PC-9 (cell line): ENCODE measurements around the gene LEFTY1. TPM values are rescaled to one million over a fixed set of nuclear protein-coding genes. Genes with fewer than 3 reads are reported as not detected.

Experiments used
- BruUV-seq: library from RNA; stranded (reverse); fragments of 400-500 nt; replicated peaks from 2 replicates; lab custom pipeline; 2021; lab: Mats Ljungman, UMichigan
- CTCF ChIA-PET: fragments of 300-600 bp; sonication (Branson Sonifier 250); formaldehyde crosslinking; loops from one replicate; lab custom pipeline; 2022; ENCODE audit warnings: antibody characterized with exemption; lab: Charles Lee
- POLR2A ChIA-PET: fragments of 300-600 bp; sonication (Branson Sonifier 250); formaldehyde crosslinking; loops from one replicate; lab custom pipeline; 2022; ENCODE audit warnings: antibody characterized with exemption; ENCODE audit not compliant: unreplicated experiment; lab: Charles Lee
- DNase-seq, 2 experiments: peaks; one replicate each; pipeline versions ENCODE4 v3.0.0 to v3.0.0-alpha.2; 2015 to 2022; ENCODE audit warnings: mixed read lengths in 1 of 2
- H2AFZ ChIP-seq: fragments of 200-600 bp; sonication (generic); 2 replicates; pipeline ENCODE4 v1.8.1; 2017; ENCODE audit warnings: antibody characterized with exemption
- H3F3A ChIP-seq: fragments of 200-600 bp; sonication (generic); 2 replicates; pipeline ENCODE4 v1.8.1; 2017; ENCODE audit warnings: antibody characterized with exemption, mild to moderate bottlenecking, low read depth; ENCODE audit not compliant: insufficient read depth
- H3K27ac ChIP-seq: fragments of 200-600 bp; sonication (generic); 2 replicates; pipeline ENCODE4 v1.6.1; 2016; ENCODE audit warnings: mixed run types
- H3K27me3 ChIP-seq: fragments of 200-600 bp; sonication (generic); 2 replicates; pipeline ENCODE4 v1.6.1; 2016; ENCODE audit warnings: low read depth, mixed run types; ENCODE audit not compliant: insufficient read depth
- H3K36me3 ChIP-seq: fragments of 200-600 bp; sonication (generic); 2 replicates; pipeline ENCODE4 v1.6.1; 2016; ENCODE audit warnings: low read depth, mixed run types
- H3K4me1 ChIP-seq: fragments of 200-600 bp; sonication (generic); replicated peaks from 2 replicates; pipeline ENCODE4 v1.6.1; 2016; ENCODE audit warnings: mixed run types; ENCODE audit not compliant: insufficient read depth
- H3K4me2 ChIP-seq: fragments of 200-600 bp; sonication (generic); 2 replicates; pipeline ENCODE4 v1.6.1; 2017; ENCODE audit warnings: mixed run types
- H3K4me3 ChIP-seq: fragments of 200-600 bp; sonication (generic); 2 replicates; pipeline ENCODE4 v1.6.1; 2016; ENCODE audit warnings: mixed run types
- H3K79me2 ChIP-seq: fragments of 200-600 bp; sonication (generic); 2 replicates; pipeline ENCODE4 v1.6.1; 2017; ENCODE audit warnings: low read depth, mixed run types
- H3K9me2 ChIP-seq: fragments of 200-600 bp; sonication (generic); 2 replicates; pipeline ENCODE4 v1.8.1; 2017; ENCODE audit warnings: mild to moderate bottlenecking; ENCODE audit not compliant: insufficient read depth
- H3K9me3 ChIP-seq: fragments of 200-600 bp; sonication (generic); 2 replicates; pipeline ENCODE4 v1.8.1; 2016; ENCODE audit warnings: low read depth; ENCODE audit not compliant: insufficient read depth
- H4K20me1 ChIP-seq: fragments of 200-600 bp; sonication (generic); 2 replicates; pipeline ENCODE4 v1.8.1; 2017; ENCODE audit not compliant: insufficient read depth
- CTCF ChIP-seq: fragments of 200-600 bp; sonication (generic); conservative IDR thresholded peaks from 2 replicates; pipeline ENCODE4 v1.6.1; 2017; ENCODE audit warnings: mixed run types, antibody characterized with exemption, mild to moderate bottlenecking, moderate library complexity
- EZH2 ChIP-seq: fragments of 200-600 bp; sonication (generic); IDR thresholded peaks from 2 replicates; pipeline ENCODE4 v1.8.0; 2017; ENCODE audit warnings: antibody characterized with exemption, low read depth
- intact Hi-C: fragments of 100-400 bp; cut with micrococcal nuclease; formaldehyde crosslinking; loops from one replicate; pipeline ENCODE4 v1.10.0; 2022; ENCODE audit not compliant: unreplicated experiment
- total RNA-seq: library from RNA; stranded (reverse); gene quantifications from 2 replicates; pipeline ENCODE4 v1.2.3, GENCODE V29; 2021

The LEFTY1 gene
- total RNA-seq, 1 experiment from 2014 or later: not detected

- ChIA-PET CTCF (interaction anchor here (0.5 to 1.3 kb wide), 5 partner anchors 15 to 126 kb away, joined by 3 to 5 read pairs (median 3); no protein-coding TSS in a partner anchor), POLR2A (interaction anchor here (0.5 to 0.6 kb wide), 9 partner anchors 11 to 459 kb away, joined by 3 to 6 read pairs (median 4); no protein-coding TSS in a partner anchor)
- peaks cover 57% of the 10 kb centered on the region for H3K4me1 ChIP-seq
- BruUV-seq: TSS peak; percentile 63
- intact Hi-C loops: loop anchor here (1.0 to 5.0 kb wide), 4 partner anchors 40 to 180 kb away; partner anchors contain the start of genes H3-3A and SRP9
- no peaks in the 10 kb centered on the region for H3K9me2 ChIP-seq
- TF ChIP-seq CTCF: no peak; the same call in 1 of the 2 replicates
- no peak for TF ChIP-seq EZH2
- H3K9me3 ChIP-seq: no peaks in the 10 kb centered on the region
- H3K27me3 ChIP-seq: no peaks in the 10 kb centered on the region
- peak within 1 kb of the TSS; percentile 92 for H3K4me3 ChIP-seq
- peak within 1 kb of the TSS; percentile 94 for H3K4me2 ChIP-seq
- H3K36me3 ChIP-seq: 0 out of 2 replicates have a peak, but pooled peaks cover 1% of the 10 kb centered on the region
- peaks cover 51% of the 10 kb centered on the region for H3K79me2 ChIP-seq
- peak; percentile 75 to 95 for DNase-seq
- peaks cover 42% of the 10 kb centered on the region; the same call in 1 of the 2 replicates for H3F3A ChIP-seq
- H3K27ac ChIP-seq: peak within 1 kb of the TSS; percentile 75
- peak within 1 kb of the TSS; percentile 98 for H2AFZ ChIP-seq
- 0 out of 2 replicates have a peak, but pooled peaks cover 12% of the 10 kb centered on the region for H4K20me1 ChIP-seq
Observed at GRCh38 chr1:225881959-225882693, 6.8 kb downstream of the LEFTY1 start, which contains the start of gene TMEM63A. TSS of gene TMEM63A (minus strand) at chr1:225882380. CDS start at chr1:225877580, 4,800 bp downstream.

GRCh38 chr1:225881081-225881958, 7.6 kb downstream of the LEFTY1 start:
- Histone ChIP-seq H3K9me3 (no peaks in the 10 kb centered on the region), H3K4me2 (peak overlapping the region; percentile 94), H3K4me3 (peak overlapping the region; percentile 92), H2AFZ (peak overlapping the region; percentile 98), H3K36me3 (peaks cover 6% of the 10 kb centered on the region; the same call in 1 of the 2 replicates), H3K4me1 (peaks cover 57% of the 10 kb centered on the region), H3K9me2 (no peaks in the 10 kb centered on the region), H4K20me1 (0 out of 2 replicates have a peak, but pooled peaks cover 12% of the 10 kb centered on the region), H3K27ac (peak overlapping the region; percentile 75), H3F3A (peaks cover 42% of the 10 kb centered on the region), H3K79me2 (peaks cover 56% of the 10 kb centered on the region), H3K27me3 (no peaks in the 10 kb centered on the region)
- peak; percentile 72 to 73 for DNase-seq
- ChIA-PET CTCF (interaction anchor here (1.0 to 1.3 kb wide), 2 partner anchors 14 to 94 kb away, joined by 3 read pairs; no protein-coding TSS in a partner anchor), POLR2A (interaction anchor here (0.5 to 1.0 kb wide), 3 partner anchors 24 to 432 kb away, joined by 3 to 8 read pairs (median 4); no protein-coding TSS in a partner anchor)
- BruUV-seq: no TSS peak
- no peak for TF ChIP-seq EZH2
- no peak for TF ChIP-seq CTCF
- intact Hi-C loops: loop anchor here (2.0 to 5.0 kb wide), 2 partner anchors 95 to 181 kb away; partner anchors contain the start of gene H3-3A
